Left ventricle myocardium inferior (tissue), 1 donor: ENCODE measurements around the gene ELMO1. TPM values are rescaled to one million over a fixed set of nuclear protein-coding genes. Genes with fewer than 3 reads are reported as not detected.

ENCODE experiments used
- DNase-seq: peaks from one replicate; pipeline ENCODE4 v3.0.0-alpha.2; 2020
- H3K27ac ChIP-seq: fragments of 200-600 bp; replicated peaks from 2 replicates; pipeline ENCODE4 v1.8.0; 2021
- H3K27me3 ChIP-seq: fragments of 200-600 bp; 2 replicates; pipeline ENCODE4 v1.8.0; 2021; ENCODE audit warnings: low read depth
- H3K36me3 ChIP-seq: fragments of 200-600 bp; 2 replicates; pipeline ENCODE4 v1.8.0; 2021
- H3K4me1 ChIP-seq: fragments of 200-600 bp; 2 replicates; pipeline ENCODE4 v1.8.0; 2021
- H3K4me3 ChIP-seq: fragments of 200-600 bp; 2 replicates; pipeline ENCODE4 v1.8.0; 2021; ENCODE audit warnings: mild to moderate bottlenecking, moderate library complexity
- H3K9me3 ChIP-seq: fragments of 200-600 bp; replicated peaks from 2 replicates; pipeline ENCODE4 v1.8.0; 2021
- CTCF ChIP-seq: fragments of 200-600 bp; IDR thresholded peaks from 2 replicates; pipeline ENCODE4 v1.8.0; 2021; ENCODE audit warnings: antibody characterized with exemption, mild to moderate bottlenecking, borderline replicate concordance
- intact Hi-C: fragments of 100-400 bp; cut with micrococcal nuclease; formaldehyde crosslinking; loops from one replicate; pipeline ENCODE4 v1.11.0; 2022
- total RNA-seq: library from RNA; stranded (reverse); fragmentation: NEBNext Ultra II Directional; extraction: Animal tissue kit (Norgen Biotek cat#: 25700); gene quantifications from one replicate; pipeline ENCODE4 v1.2.1, GENCODE V29; 2021
- donor health status: DM: no; HTN: yes; CAD: no; lungs with severe emphysema.

Gene ELMO1
- total RNA-seq, 1 donor from 2014 or later: 10.0 TPM

DNA sequence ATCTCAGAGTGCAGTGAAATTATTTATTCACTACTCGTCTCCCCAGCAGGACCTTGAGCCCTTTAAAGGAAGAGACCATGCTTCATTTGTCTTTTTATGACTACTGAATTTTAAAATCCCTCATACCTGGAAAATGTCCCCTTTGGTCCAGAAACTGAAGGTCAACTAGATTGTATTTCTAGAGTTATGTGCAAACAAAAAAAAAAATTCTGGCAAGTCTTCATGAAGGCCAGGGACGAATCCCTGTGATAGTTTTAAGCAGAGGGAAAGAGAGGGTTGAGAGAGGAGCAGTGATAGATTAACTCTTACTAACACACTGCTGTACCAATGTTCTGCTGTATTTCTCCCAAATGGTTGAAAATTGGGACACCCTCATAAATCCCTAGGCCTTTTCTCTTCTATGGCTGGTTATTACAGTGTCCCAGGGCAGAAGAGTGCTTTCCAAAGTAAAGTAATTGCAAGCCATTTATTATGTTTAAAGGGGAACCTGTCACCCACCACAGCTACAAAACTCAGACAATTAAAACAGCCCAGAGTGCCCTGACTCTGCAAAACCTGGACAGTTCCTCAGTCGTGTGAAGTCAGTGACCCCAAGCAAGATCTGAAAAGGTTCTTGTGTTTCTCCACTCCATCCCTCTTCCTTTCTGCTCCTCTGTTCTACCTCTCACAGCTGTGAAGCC is 541.6 kb downstream of the ELMO1 start:
- Histone ChIP-seq H3K4me1 (peaks cover 15% of the 10 kb centered on the region), H3K36me3 (no peaks in the 10 kb centered on the region), H3K27me3 (no peaks in the 10 kb centered on the region), H3K4me3 (no peak overlapping the region), H3K9me3 (no peaks in the 10 kb centered on the region), H3K27ac (no peak overlapping the region)
- no peak for DNase-seq
- intact Hi-C loops: no loop called here
- no peak for TF ChIP-seq CTCF

- intact Hi-C loops: no loop called here
- TF ChIP-seq CTCF: no peak
- Histone ChIP-seq H3K4me1 (peaks cover 15% of the 10 kb centered on the region), H3K4me3 (no peak overlapping the region), H3K27ac (no peak overlapping the region), H3K36me3 (no peaks in the 10 kb centered on the region), H3K9me3 (no peaks in the 10 kb centered on the region), H3K27me3 (no peaks in the 10 kb centered on the region)
- DNase-seq: no peak
These were observed 542.2 kb downstream of the ELMO1 start for GRCh38 chr7:36906448-36906847.

DNA sequence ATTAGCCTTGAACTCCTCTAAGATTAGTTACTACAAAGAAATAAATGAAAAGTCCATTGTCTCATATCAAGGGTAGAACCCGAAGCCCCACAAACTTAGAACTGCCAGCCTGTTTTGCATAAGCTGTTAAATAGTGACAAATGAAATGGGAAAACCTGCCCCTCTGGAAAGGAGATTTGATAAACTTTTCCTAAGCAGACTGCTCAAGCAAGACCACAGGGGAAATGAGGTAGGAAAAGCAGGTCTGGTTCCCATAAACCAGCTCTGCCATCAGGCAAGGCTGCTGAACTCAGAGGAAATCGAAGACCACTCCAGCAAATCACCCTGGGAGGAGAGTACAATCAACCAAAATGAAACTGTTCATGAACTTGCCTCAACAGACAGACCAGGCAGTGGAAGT is 542.8 kb downstream of the ELMO1 start:
- H3K4me1 ChIP-seq: peaks cover 15% of the 10 kb centered on the region
- H3K27me3 ChIP-seq: no peaks in the 10 kb centered on the region

GRCh38 chr7:36904802-36905201 is 543.9 kb downstream of the ELMO1 start:
- H3K4me1 ChIP-seq: peaks cover 15% of the 10 kb centered on the region
- H3K9me3 ChIP-seq: no peaks in the 10 kb centered on the region
- intact Hi-C loops: no loop called here
- H3K27ac ChIP-seq: no peak overlapping the region
- no peak for TF ChIP-seq CTCF
- H3K4me3 ChIP-seq: no peak overlapping the region
- DNase-seq: no peak
- H3K36me3 ChIP-seq: no peaks in the 10 kb centered on the region
- H3K27me3 ChIP-seq: no peaks in the 10 kb centered on the region

More for the DNA sequence above, 542.8 kb downstream of the ELMO1 start:
- Histone ChIP-seq H3K4me3 (no peak overlapping the region), H3K9me3 (no peaks in the 10 kb centered on the region), H3K36me3 (no peaks in the 10 kb centered on the region), H3K27ac (no peak overlapping the region)
- DNase-seq: no peak
- intact Hi-C loops: no loop called here
- no peak for TF ChIP-seq CTCF

GRCh38 chr7:36904101-36904500 is 544.6 kb downstream of the ELMO1 start:
- H3K4me3 ChIP-seq: no peak overlapping the region
- DNase-seq: no peak
- intact Hi-C loops: no loop called here
- peaks cover 15% of the 10 kb centered on the region for H3K4me1 ChIP-seq
- TF ChIP-seq CTCF: no peak
- no peak overlapping the region for H3K27ac ChIP-seq
- no peaks in the 10 kb centered on the region for H3K27me3 ChIP-seq
- no peaks in the 10 kb centered on the region for H3K9me3 ChIP-seq
- H3K36me3 ChIP-seq: no peaks in the 10 kb centered on the region
